MCF 10A (cell line): ENCODE data around the gene NTM. TPM values are rescaled to one million over a fixed set of nuclear protein-coding genes. Genes with fewer than 3 reads are reported as not detected.

Experiments used
- BruUV-seq: library from RNA; stranded (reverse); fragments of 400-500 nt; replicated peaks from 2 replicates; lab custom pipeline; 2021; lab: Mats Ljungman, UMichigan
- CTCF ChIA-PET: fragments of 300-600 bp; sonication (Branson Sonifier 250); formaldehyde crosslinking; extraction: SDS; loops from one replicate; lab custom pipeline; 2021; ENCODE audit warnings: antibody characterized with exemption, inconsistent platforms; lab: Yijun Ruan, JAX
- POLR2A ChIA-PET: fragments of 300-600, 350-650 bp; sonication (Branson Sonifier 250); formaldehyde crosslinking; extraction: SDS; loops from one replicate; lab custom pipeline; 2020; ENCODE audit warnings: antibody characterized with exemption, inconsistent platforms; lab: Yijun Ruan, JAX
- DNase-seq: peaks from one replicate; pipeline ENCODE4 v3.0.0-alpha.2; 2018; ENCODE audit not compliant: unreplicated experiment
- H3K27ac Mint-ChIP-seq: one replicate; pipeline ENCODE4 v1.8.0; 2022; ENCODE audit warnings: mild to moderate bottlenecking, low read depth, mixed read lengths; ENCODE audit not compliant: unreplicated experiment
- H3K27me3 Mint-ChIP-seq: one replicate; pipeline ENCODE4 v1.8.0; 2022; ENCODE audit warnings: mixed read lengths; ENCODE audit not compliant: insufficient read depth, unreplicated experiment
- H3K36me3 Mint-ChIP-seq: one replicate; pipeline ENCODE4 v1.8.0; 2022; ENCODE audit warnings: mild to moderate bottlenecking, moderate library complexity, mixed read lengths; ENCODE audit not compliant: insufficient read depth, unreplicated experiment
- H3K4me1 Mint-ChIP-seq: one replicate; pipeline ENCODE4 v1.8.0; 2022; ENCODE audit warnings: mixed read lengths; ENCODE audit not compliant: insufficient read depth, unreplicated experiment
- H3K4me3 Mint-ChIP-seq: one replicate; pipeline ENCODE4 v1.8.0; 2022; ENCODE audit warnings: mild to moderate bottlenecking, moderate library complexity, mixed read lengths; ENCODE audit not compliant: unreplicated experiment
- H3K9me3 Mint-ChIP-seq: one replicate; pipeline ENCODE4 v1.8.0; 2022; ENCODE audit warnings: mixed read lengths; ENCODE audit not compliant: unreplicated experiment
- intact Hi-C: fragments of 100-400 bp; cut with micrococcal nuclease; formaldehyde crosslinking; loops from 2 replicates; pipeline ENCODE4 v1.14.1; 2022
- total RNA-seq: library from RNA; stranded (reverse); gene quantifications from 2 replicates; pipeline ENCODE4 v1.2.3, GENCODE V29; 2022
- TF ChIP-seq, protein P1 (sequence below): fragments of 200-600 bp; IDR thresholded peaks from one replicate; pipeline ENCODE4 v1.8.0; 2022; ENCODE audit warnings: antibody characterized with exemption, mild to moderate bottlenecking; ENCODE audit not compliant: unreplicated experiment

NTM gene
- total RNA-seq, 1 experiment from 2014 or later: not detected

DNA sequence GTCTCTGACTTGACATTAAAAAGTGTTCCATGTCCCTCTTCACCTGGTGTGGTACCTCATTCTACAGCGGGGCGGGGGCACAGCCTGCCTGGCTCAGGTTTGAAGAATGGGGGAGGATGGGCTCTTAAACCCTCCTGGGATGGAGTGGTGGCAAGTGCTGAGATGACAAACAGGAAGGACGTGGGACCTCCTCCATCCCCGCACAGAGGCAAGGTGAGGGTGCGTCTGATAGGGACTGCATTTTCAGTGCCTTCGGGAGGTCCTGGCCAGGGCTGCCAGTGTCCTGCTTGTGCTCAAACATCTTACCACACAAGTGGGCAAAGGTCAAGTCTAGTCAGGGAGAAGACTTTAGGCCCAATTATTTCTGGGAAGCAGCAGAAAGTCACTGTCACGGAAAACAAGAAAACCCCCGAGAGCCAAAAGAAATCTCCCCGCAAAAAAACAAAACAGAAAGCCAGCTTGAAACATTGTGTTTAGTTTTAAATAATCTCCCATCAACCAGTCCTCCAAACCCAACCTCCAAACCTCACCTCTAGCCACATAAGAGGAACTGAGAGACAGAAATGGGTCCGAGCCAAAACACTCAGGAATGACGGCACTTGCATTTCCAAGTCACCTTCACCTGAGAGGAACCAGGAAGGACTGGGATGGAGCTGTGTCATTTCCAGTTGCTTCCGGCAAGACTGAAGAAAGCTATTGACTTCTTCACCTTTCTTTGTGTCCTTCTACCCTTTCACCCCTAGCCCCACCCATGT is 966.5 kb downstream of the NTM start:
- Mint-ChIP-seq H3K9me3 (peaks cover 32% of the 10 kb centered on the region), H3K4me1 (no peaks in the 10 kb centered on the region), H3K4me3 (no peak overlapping the region), H3K27me3 (no peaks in the 10 kb centered on the region), H3K27ac (no peak overlapping the region), H3K36me3 (no peaks in the 10 kb centered on the region)
- ChIA-PET POLR2A (no interaction called here), CTCF (no interaction called here)
- DNase-seq: no peak
- intact Hi-C loops: no loop called here
- no TSS peak for BruUV-seq
- TF ChIP-seq, protein P1, sequence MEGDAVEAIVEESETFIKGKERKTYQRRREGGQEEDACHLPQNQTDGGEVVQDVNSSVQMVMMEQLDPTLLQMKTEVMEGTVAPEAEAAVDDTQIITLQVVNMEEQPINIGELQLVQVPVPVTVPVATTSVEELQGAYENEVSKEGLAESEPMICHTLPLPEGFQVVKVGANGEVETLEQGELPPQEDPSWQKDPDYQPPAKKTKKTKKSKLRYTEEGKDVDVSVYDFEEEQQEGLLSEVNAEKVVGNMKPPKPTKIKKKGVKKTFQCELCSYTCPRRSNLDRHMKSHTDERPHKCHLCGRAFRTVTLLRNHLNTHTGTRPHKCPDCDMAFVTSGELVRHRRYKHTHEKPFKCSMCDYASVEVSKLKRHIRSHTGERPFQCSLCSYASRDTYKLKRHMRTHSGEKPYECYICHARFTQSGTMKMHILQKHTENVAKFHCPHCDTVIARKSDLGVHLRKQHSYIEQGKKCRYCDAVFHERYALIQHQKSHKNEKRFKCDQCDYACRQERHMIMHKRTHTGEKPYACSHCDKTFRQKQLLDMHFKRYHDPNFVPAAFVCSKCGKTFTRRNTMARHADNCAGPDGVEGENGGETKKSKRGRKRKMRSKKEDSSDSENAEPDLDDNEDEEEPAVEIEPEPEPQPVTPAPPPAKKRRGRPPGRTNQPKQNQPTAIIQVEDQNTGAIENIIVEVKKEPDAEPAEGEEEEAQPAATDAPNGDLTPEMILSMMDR: no peak

DNA sequence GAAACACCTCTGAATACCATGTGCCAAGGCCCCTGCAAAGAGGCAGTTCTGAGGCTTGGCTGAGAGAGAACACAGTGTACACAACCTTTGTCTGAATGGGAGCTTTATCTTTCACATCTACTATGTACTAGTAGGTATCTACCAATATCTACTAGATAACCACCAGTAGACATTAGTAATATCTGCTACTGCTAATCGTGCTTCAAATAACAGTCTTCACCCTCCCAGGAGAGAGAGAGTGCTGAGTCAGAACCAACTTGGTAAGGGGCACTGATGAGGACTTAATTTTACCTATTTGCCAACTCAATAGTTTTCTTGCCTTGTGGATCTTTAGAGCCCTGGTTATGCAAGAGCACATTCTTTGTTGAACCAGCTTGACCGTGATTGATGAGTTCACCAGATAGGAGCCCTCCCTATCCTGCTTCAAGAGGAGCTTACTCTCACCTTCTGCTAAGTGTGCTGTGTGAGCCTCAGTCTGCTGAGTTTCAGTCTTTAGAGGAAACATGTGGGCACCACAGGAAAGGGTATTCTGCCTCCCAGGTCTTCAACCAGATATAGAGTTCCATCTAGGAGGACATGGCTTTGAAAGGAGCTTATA is 967.5 kb downstream of the NTM start:
- TF ChIP-seq, protein P1: no peak
- no peaks in the 10 kb centered on the region for H3K4me1 Mint-ChIP-seq

DNA sequence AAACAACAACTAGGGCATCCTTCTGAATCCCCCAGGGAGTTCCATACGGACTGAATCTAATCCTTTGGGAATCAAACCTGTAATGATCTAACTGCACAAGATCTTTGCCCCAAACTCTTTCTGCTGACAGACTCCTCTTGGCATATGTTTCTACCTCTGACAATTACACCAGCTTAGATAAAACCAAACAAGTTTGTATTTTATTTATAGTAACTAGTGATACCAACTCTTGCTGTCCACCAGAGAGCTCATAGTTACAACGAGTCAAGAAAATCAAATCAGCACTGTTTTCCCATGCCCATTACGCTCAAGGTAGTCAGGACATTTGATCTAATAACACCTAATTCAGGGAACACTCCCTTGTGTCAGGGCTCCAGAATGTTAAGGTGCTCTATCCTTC is 972.0 kb downstream of the NTM start:
- Mint-ChIP-seq H3K36me3 (no peaks in the 10 kb centered on the region), H3K4me1 (no peaks in the 10 kb centered on the region), H3K4me3 (no peak overlapping the region), H3K27me3 (no peaks in the 10 kb centered on the region), H3K9me3 (peaks cover 38% of the 10 kb centered on the region), H3K27ac (no peak overlapping the region)
- DNase-seq: no peak
- no TSS peak for BruUV-seq
- ChIA-PET POLR2A (no interaction called here), CTCF (no interaction called here)
- intact Hi-C loops: no loop called here
- TF ChIP-seq, protein P1: no peak

More for the DNA sequence above, 967.5 kb downstream of the NTM start:
- Mint-ChIP-seq H3K27ac (no peak overlapping the region), H3K4me3 (no peak overlapping the region), H3K27me3 (no peaks in the 10 kb centered on the region), H3K36me3 (no peaks in the 10 kb centered on the region), H3K9me3 (peaks cover 30% of the 10 kb centered on the region)
- intact Hi-C loops: no loop called here
- no TSS peak for BruUV-seq
- no peak for DNase-seq
- ChIA-PET CTCF (interaction anchor here (0.6 kb wide), 2 partner anchors 937 to 1182 kb away, joined by 3 to 4 read pairs; no protein-coding TSS in a partner anchor), POLR2A (no interaction called here)

DNA sequence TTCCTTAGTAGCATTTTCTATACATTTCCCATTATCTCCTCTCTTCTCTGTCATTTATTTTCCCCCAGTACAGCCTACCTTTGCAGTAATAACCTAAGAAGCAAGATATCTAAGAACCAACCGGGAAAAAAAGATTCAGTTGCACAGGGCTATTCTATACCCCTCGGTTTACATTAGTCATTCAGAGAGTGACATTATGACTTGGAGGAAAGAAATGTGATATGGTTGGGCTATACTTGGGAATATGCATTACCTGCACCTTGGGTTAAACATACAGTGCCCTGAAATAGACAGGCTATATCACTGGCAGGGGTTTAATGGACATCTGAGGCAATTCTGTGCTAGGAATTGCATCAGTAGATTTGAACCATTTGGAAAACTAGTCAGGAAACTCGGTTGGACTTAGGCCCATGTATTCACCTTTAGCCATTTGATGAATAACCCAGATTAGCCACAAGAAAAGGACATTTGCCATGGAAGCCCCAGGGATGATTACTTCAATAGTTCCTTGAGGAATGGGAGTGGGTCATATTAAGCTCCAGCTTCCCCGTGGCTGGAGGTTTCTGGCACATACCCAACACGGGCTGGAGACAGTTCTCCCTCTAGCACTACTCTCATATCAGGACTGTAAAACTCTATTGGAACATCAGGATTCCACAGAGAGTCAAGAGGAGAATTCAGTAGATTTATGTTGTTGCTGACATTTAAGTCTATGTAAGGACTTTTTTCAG is 973.2 kb downstream of the NTM start:
- no TSS peak for BruUV-seq
- no peak overlapping the region for H3K4me3 Mint-ChIP-seq
- H3K4me1 Mint-ChIP-seq: no peaks in the 10 kb centered on the region
- H3K27me3 Mint-ChIP-seq: no peaks in the 10 kb centered on the region
- TF ChIP-seq, protein P1: no peak
- POLR2A ChIA-PET: no interaction called here
- no peak overlapping the region for H3K27ac Mint-ChIP-seq
- H3K9me3 Mint-ChIP-seq: peaks cover 46% of the 10 kb centered on the region
- no peaks in the 10 kb centered on the region for H3K36me3 Mint-ChIP-seq
- intact Hi-C loops: no loop called here
- CTCF ChIA-PET: no interaction called here
- no peak for DNase-seq
